Loucy (cell line): ENCODE measurements around the gene CHCHD6.

Experiments
- H2AFZ ChIP-seq: fragments of 200-600 bp; sonication (generic); 2 replicates; pipeline ENCODE4 v1.6.0; 2016; ENCODE audit warnings: antibody characterized with exemption, mild to moderate bottlenecking, low read length, moderate library complexity
- H3F3A ChIP-seq: fragments of 200-600 bp; 2 replicates; pipeline ENCODE4 v1.6.0; 2016; ENCODE audit warnings: antibody characterized with exemption, low read depth, mild to moderate bottlenecking
- H3K27me3 ChIP-seq: fragments of 200-600 bp; sonication (generic); 2 replicates; pipeline ENCODE4 v1.6.1; 2014; ENCODE audit warnings: low read length, mild to moderate bottlenecking; ENCODE audit not compliant: insufficient read depth, poor library complexity, severe bottlenecking
- H3K36me3 ChIP-seq: fragments of 200-600 bp; sonication (generic); 2 replicates; pipeline ENCODE4 v1.6.1; 2016; ENCODE audit warnings: low read length; ENCODE audit not compliant: insufficient read depth
- H3K4me1 ChIP-seq: fragments of 200-600 bp; sonication (generic); 2 replicates; pipeline ENCODE4 v1.5.1; 2014; ENCODE audit warnings: low read length, mild to moderate bottlenecking; ENCODE audit not compliant: insufficient read depth, poor library complexity, severe bottlenecking
- H3K4me2 ChIP-seq: fragments of 200-600 bp; sonication (generic); 2 replicates; pipeline ENCODE4 v1.6.0; 2014; ENCODE audit warnings: antibody characterized with exemption, low read length, low read depth, mild to moderate bottlenecking; ENCODE audit not compliant: poor library complexity, severe bottlenecking
- H3K4me3 ChIP-seq: fragments of 200-600 bp; sonication (generic); 2 replicates; pipeline ENCODE4 v1.5.1; 2014; ENCODE audit warnings: low read length, mild to moderate bottlenecking, mixed read lengths; ENCODE audit not compliant: poor library complexity, severe bottlenecking
- H3K79me2 ChIP-seq: fragments of 200-600 bp; sonication (generic); 2 replicates; pipeline ENCODE4 v1.6.1; 2014; ENCODE audit warnings: low read length; ENCODE audit not compliant: insufficient read depth
- H3K9ac ChIP-seq: fragments of 200-600 bp; sonication (generic); 2 replicates; pipeline ENCODE4 v1.6.0; 2014; ENCODE audit warnings: mild to moderate bottlenecking, low read depth, low read length, moderate library complexity; ENCODE audit not compliant: poor library complexity, severe bottlenecking
- H3K9me2 ChIP-seq: fragments of 200-600 bp; sonication (generic); replicated peaks from 2 replicates; pipeline ENCODE4 v1.6.1; 2016; ENCODE audit warnings: low read depth, low read length, mixed read lengths
- H3K9me3 ChIP-seq: fragments of 200-600 bp; sonication (generic); 2 replicates; pipeline ENCODE4 v1.6.1; 2014; ENCODE audit warnings: mild to moderate bottlenecking, antibody characterized with exemption, low read length, low read depth; ENCODE audit not compliant: insufficient read depth
- H4K20me1 ChIP-seq: fragments of 200-600 bp; sonication (generic); 2 replicates; pipeline ENCODE4 v1.6.0; 2014; ENCODE audit warnings: antibody characterized with exemption, low read length, mild to moderate bottlenecking; ENCODE audit not compliant: insufficient read depth, poor library complexity, severe bottlenecking
- EZH2phosphoT487 ChIP-seq: fragments of 200-600 bp; IDR thresholded peaks from 2 replicates; pipeline ENCODE4 v1.6.1; 2018; ENCODE audit warnings: antibody characterized with exemption, mild to moderate bottlenecking, moderate library complexity, borderline replicate concordance
- TF ChIP-seq, protein P1 (sequence below): fragments of 200-600 bp; sonication (generic); conservative IDR thresholded peaks from 2 replicates; pipeline ENCODE4 v1.5.1; 2014; ENCODE audit warnings: mild to moderate bottlenecking, antibody characterized with exemption, low read length

Gene CHCHD6

GRCh38 chr3:126656371-126657134, 47.5 kb upstream of the CHCHD6 start:
- Histone ChIP-seq H3K79me2 (peaks cover 31% of the 10 kb centered on the region), H3K4me1 (peaks cover 47% of the 10 kb centered on the region), H3K27me3 (no peaks in the 10 kb centered on the region), H3K9me3 (no peaks in the 10 kb centered on the region), H4K20me1 (no peaks in the 10 kb centered on the region), H3K4me3 (no peak overlapping the region), H2AFZ (peak overlapping the region; percentile 24; the same call in 1 of the 2 replicates), H3F3A (no peaks in the 10 kb centered on the region), H3K4me2 (peak overlapping the region; percentile 73), H3K9me2 (no peaks in the 10 kb centered on the region), H3K9ac (no peak overlapping the region), H3K36me3 (no peaks in the 10 kb centered on the region)
- TF ChIP-seq, protein P1, sequence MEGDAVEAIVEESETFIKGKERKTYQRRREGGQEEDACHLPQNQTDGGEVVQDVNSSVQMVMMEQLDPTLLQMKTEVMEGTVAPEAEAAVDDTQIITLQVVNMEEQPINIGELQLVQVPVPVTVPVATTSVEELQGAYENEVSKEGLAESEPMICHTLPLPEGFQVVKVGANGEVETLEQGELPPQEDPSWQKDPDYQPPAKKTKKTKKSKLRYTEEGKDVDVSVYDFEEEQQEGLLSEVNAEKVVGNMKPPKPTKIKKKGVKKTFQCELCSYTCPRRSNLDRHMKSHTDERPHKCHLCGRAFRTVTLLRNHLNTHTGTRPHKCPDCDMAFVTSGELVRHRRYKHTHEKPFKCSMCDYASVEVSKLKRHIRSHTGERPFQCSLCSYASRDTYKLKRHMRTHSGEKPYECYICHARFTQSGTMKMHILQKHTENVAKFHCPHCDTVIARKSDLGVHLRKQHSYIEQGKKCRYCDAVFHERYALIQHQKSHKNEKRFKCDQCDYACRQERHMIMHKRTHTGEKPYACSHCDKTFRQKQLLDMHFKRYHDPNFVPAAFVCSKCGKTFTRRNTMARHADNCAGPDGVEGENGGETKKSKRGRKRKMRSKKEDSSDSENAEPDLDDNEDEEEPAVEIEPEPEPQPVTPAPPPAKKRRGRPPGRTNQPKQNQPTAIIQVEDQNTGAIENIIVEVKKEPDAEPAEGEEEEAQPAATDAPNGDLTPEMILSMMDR, result no peak
- no peak for TF ChIP-seq EZH2phosphoT487

DNA sequence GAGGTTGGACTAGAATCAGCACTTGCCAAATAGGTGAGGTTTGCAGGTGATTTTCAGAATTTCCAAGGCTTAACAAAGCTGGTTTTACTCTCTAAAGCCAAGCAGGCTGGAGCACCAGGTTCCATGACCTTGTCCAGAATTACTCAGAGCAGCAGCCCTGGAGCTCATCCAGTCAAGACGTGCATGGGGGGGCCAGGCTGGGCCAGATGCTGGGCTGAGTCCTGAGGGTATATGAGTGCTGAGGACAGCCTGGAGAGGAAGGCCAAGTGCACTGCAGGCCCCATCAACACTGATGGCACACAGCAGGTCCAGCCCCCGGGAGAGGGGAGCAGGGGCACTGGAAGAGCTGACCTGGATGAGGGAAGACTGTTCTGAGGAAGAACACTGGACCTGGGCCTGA, 46.1 kb upstream of the CHCHD6 start:
- Histone ChIP-seq H4K20me1 (no peaks in the 10 kb centered on the region), H2AFZ (no peak overlapping the region), H3K9me3 (no peaks in the 10 kb centered on the region), H3K27me3 (no peaks in the 10 kb centered on the region), H3K4me3 (no peak overlapping the region), H3K36me3 (no peaks in the 10 kb centered on the region), H3K79me2 (peaks cover 18% of the 10 kb centered on the region), H3K9me2 (no peaks in the 10 kb centered on the region), H3K4me2 (no peak overlapping the region), H3F3A (no peaks in the 10 kb centered on the region), H3K4me1 (peaks cover 34% of the 10 kb centered on the region), H3K9ac (no peak overlapping the region)
- no peak for TF ChIP-seq EZH2phosphoT487
- TF ChIP-seq, protein P1, result no peak

GRCh38 chr3:126658584-126658983, 45.5 kb upstream of the CHCHD6 start:
- no peaks in the 10 kb centered on the region for H3K9me3 ChIP-seq
- H3K27me3 ChIP-seq, result no peaks in the 10 kb centered on the region
- H4K20me1 ChIP-seq, result no peaks in the 10 kb centered on the region
- H3F3A ChIP-seq, result no peaks in the 10 kb centered on the region
- H3K79me2 ChIP-seq, result peaks cover 11% of the 10 kb centered on the region
- H2AFZ ChIP-seq, result no peak overlapping the region
- H3K36me3 ChIP-seq, result no peaks in the 10 kb centered on the region
- H3K9ac ChIP-seq, result no peak overlapping the region
- TF ChIP-seq EZH2phosphoT487, result no peak
- TF ChIP-seq, protein P1, result no peak
- peaks cover 27% of the 10 kb centered on the region for H3K4me1 ChIP-seq
- H3K9me2 ChIP-seq, result no peaks in the 10 kb centered on the region
- H3K4me3 ChIP-seq, result no peak overlapping the region
- no peak overlapping the region for H3K4me2 ChIP-seq
